Loucy (cell line): ENCODE data around the gene TUT1.

Source experiments
- H2AFZ ChIP-seq: fragments of 200-600 bp; sonication (generic); 2 replicates; pipeline ENCODE4 v1.6.0; 2016; ENCODE audit warnings: antibody characterized with exemption, mild to moderate bottlenecking, low read length, moderate library complexity
- H3F3A ChIP-seq: fragments of 200-600 bp; 2 replicates; pipeline ENCODE4 v1.6.0; 2016; ENCODE audit warnings: antibody characterized with exemption, low read depth, mild to moderate bottlenecking
- H3K27me3 ChIP-seq: fragments of 200-600 bp; sonication (generic); 2 replicates; pipeline ENCODE4 v1.6.1; 2014; ENCODE audit warnings: low read length, mild to moderate bottlenecking; ENCODE audit not compliant: insufficient read depth, poor library complexity, severe bottlenecking
- H3K36me3 ChIP-seq: fragments of 200-600 bp; sonication (generic); 2 replicates; pipeline ENCODE4 v1.6.1; 2016; ENCODE audit warnings: low read length; ENCODE audit not compliant: insufficient read depth
- H3K4me1 ChIP-seq: fragments of 200-600 bp; sonication (generic); 2 replicates; pipeline ENCODE4 v1.5.1; 2014; ENCODE audit warnings: low read length, mild to moderate bottlenecking; ENCODE audit not compliant: insufficient read depth, poor library complexity, severe bottlenecking
- H3K4me2 ChIP-seq: fragments of 200-600 bp; sonication (generic); 2 replicates; pipeline ENCODE4 v1.6.0; 2014; ENCODE audit warnings: antibody characterized with exemption, low read length, low read depth, mild to moderate bottlenecking; ENCODE audit not compliant: poor library complexity, severe bottlenecking
- H3K4me3 ChIP-seq: fragments of 200-600 bp; sonication (generic); 2 replicates; pipeline ENCODE4 v1.5.1; 2014; ENCODE audit warnings: low read length, mild to moderate bottlenecking, mixed read lengths; ENCODE audit not compliant: poor library complexity, severe bottlenecking
- H3K79me2 ChIP-seq: fragments of 200-600 bp; sonication (generic); 2 replicates; pipeline ENCODE4 v1.6.1; 2014; ENCODE audit warnings: low read length; ENCODE audit not compliant: insufficient read depth
- H3K9ac ChIP-seq: fragments of 200-600 bp; sonication (generic); 2 replicates; pipeline ENCODE4 v1.6.0; 2014; ENCODE audit warnings: mild to moderate bottlenecking, low read depth, low read length, moderate library complexity; ENCODE audit not compliant: poor library complexity, severe bottlenecking
- H3K9me2 ChIP-seq: fragments of 200-600 bp; sonication (generic); replicated peaks from 2 replicates; pipeline ENCODE4 v1.6.1; 2016; ENCODE audit warnings: low read depth, low read length, mixed read lengths
- H3K9me3 ChIP-seq: fragments of 200-600 bp; sonication (generic); 2 replicates; pipeline ENCODE4 v1.6.1; 2014; ENCODE audit warnings: mild to moderate bottlenecking, antibody characterized with exemption, low read length, low read depth; ENCODE audit not compliant: insufficient read depth
- H4K20me1 ChIP-seq: fragments of 200-600 bp; sonication (generic); 2 replicates; pipeline ENCODE4 v1.6.0; 2014; ENCODE audit warnings: antibody characterized with exemption, low read length, mild to moderate bottlenecking; ENCODE audit not compliant: insufficient read depth, poor library complexity, severe bottlenecking
- CTCF ChIP-seq: fragments of 200-600 bp; sonication (generic); conservative IDR thresholded peaks from 2 replicates; pipeline ENCODE4 v1.5.1; 2014; ENCODE audit warnings: mild to moderate bottlenecking, antibody characterized with exemption, low read length
- EZH2phosphoT487 ChIP-seq: fragments of 200-600 bp; IDR thresholded peaks from 2 replicates; pipeline ENCODE4 v1.6.1; 2018; ENCODE audit warnings: antibody characterized with exemption, mild to moderate bottlenecking, moderate library complexity, borderline replicate concordance

Gene TUT1

DNA sequence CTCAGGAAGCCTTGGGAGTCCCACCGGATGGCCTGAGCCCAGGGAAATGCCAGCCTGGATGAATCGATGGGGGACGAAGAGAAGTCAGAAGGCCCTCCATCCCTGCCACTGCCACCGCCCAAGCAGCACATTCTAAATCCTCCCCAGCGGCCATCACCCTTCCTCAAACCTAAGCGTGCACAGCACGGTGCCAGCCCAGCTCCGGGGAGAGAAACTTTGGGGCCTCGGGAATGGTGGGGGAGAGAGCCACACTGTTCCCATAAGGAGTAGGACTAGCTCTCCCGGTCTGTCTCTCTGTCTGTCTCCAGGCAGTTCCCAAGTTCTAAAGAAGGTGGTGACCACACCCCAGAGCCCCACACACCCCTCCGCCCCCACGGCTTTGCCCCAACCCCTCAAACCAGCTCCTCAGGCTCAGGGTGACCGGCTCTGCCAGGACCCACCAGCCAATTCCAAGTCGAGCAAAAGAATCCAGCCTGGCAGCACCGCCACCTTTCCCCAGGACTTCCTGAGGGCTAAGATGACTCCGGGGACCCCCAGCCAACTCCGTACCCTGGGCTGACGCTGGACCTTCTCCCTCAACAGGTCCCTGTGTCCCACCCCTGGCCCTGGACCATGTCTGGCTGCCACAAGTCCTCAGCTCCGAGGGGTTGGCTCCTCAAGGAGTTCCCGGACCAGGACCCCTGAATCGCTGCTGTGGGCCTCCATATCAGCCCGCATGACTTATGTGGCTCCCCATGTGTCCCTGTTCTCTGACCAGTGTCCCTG lies 47.5 kb downstream of the TUT1 start:
- Histone ChIP-seq H2AFZ (no peak overlapping the region), H3K9me2 (no peaks in the 10 kb centered on the region), H3K4me2 (peak overlapping the region; percentile 89), H3K9ac (peak overlapping the region; percentile 75), H3K27me3 (no peaks in the 10 kb centered on the region), H3F3A (no peaks in the 10 kb centered on the region), H3K4me1 (peaks cover 53% of the 10 kb centered on the region), H3K79me2 (peaks cover 23% of the 10 kb centered on the region; the same call in 1 of the 2 replicates), H3K9me3 (no peaks in the 10 kb centered on the region), H3K4me3 (peak overlapping the region; percentile 80), H3K36me3 (no peaks in the 10 kb centered on the region), H4K20me1 (no peaks in the 10 kb centered on the region)
- TF ChIP-seq CTCF (no peak), EZH2phosphoT487 (no peak)

- peaks cover 58% of the 10 kb centered on the region for H3K4me1 ChIP-seq
- H3K79me2 ChIP-seq: peaks cover 32% of the 10 kb centered on the region
- H3K36me3 ChIP-seq: no peaks in the 10 kb centered on the region
- no peaks in the 10 kb centered on the region for H3K27me3 ChIP-seq
- peak overlapping the region; percentile 89 for H3K4me2 ChIP-seq
- H3K4me3 ChIP-seq: peak overlapping the region; percentile 70
- H3K9me3 ChIP-seq: no peaks in the 10 kb centered on the region
- H3K9me2 ChIP-seq: no peaks in the 10 kb centered on the region
- H4K20me1 ChIP-seq: no peaks in the 10 kb centered on the region
- H3K9ac ChIP-seq: peak overlapping the region; percentile 70
- peak overlapping the region; percentile 40; the same call in 1 of the 2 replicates for H2AFZ ChIP-seq
- TF ChIP-seq EZH2phosphoT487 (no peak), CTCF (peak; percentile 94)
- no peaks in the 10 kb centered on the region for H3F3A ChIP-seq
Observed at GRCh38 chr11:62542750-62543567, 48.4 kb downstream of the TUT1 start.

DNA sequence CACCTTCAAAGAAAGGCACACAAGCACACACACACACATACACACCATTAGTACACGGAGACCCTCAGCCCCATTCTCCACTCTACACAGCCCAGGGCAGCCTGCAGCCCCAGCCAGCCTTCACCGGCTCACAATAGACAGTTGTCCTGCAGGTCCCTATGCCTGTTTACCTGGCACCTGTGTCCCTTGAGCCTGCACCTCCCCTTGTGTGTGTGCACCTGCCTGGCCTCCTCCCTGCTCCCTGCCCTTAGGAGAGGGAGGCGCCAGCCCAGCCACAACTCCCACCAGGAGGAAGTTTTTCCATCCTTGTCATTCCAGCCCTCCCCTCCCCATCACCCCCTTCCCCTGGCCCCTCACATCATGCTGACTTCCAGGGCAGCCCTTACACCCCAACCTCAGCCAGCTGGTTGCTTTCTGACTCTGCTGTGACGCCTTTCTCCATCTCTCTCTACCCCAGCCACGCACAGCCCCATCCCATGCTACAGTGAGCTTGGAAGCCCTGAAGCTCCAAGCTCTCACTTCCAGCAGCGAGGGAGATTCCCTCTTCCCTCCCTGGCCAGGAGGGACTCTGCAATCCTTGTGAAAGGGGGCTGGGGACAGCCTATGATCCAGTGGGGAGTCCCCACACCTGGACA lies 49.1 kb downstream of the TUT1 start:
- H3K79me2 ChIP-seq: peaks cover 32% of the 10 kb centered on the region
- H3K4me2 ChIP-seq: peak overlapping the region; percentile 89
- H3K4me1 ChIP-seq: peaks cover 57% of the 10 kb centered on the region
- H3K4me3 ChIP-seq: peak overlapping the region; percentile 70
- H3K27me3 ChIP-seq: no peaks in the 10 kb centered on the region
- TF ChIP-seq EZH2phosphoT487 (no peak), CTCF (no peak)
- H3K9me3 ChIP-seq: no peaks in the 10 kb centered on the region
- H3F3A ChIP-seq: no peaks in the 10 kb centered on the region
- no peaks in the 10 kb centered on the region for H3K36me3 ChIP-seq
- no peaks in the 10 kb centered on the region for H4K20me1 ChIP-seq
- peak overlapping the region; percentile 70 for H3K9ac ChIP-seq
- H2AFZ ChIP-seq: peak overlapping the region; percentile 30; the same call in 1 of the 2 replicates
- no peaks in the 10 kb centered on the region for H3K9me2 ChIP-seq
